IPS-20b (cell line): Measurements from ENCODE around the gene IQCB1.

Experiments
- H3K27ac ChIP-seq: one replicate; pipeline ENCODE4 v1.5.1; 2013; ENCODE audit warnings: low read length
- H3K27me3 ChIP-seq: 2 replicates; pipeline ENCODE4 v1.6.1; 2013; ENCODE audit warnings: mild to moderate bottlenecking, low read length, inconsistent platforms; ENCODE audit not compliant: insufficient read depth
- H3K36me3 ChIP-seq: 2 replicates; pipeline ENCODE4 v1.6.1; 2013; ENCODE audit warnings: low read depth, mild to moderate bottlenecking, inconsistent platforms, low read length, moderate library complexity; ENCODE audit not compliant: insufficient read depth
- H3K4me1 ChIP-seq: 2 replicates; pipeline ENCODE4 v1.6.1; 2013; ENCODE audit warnings: mild to moderate bottlenecking, control low read depth, inconsistent platforms, low read length, moderate library complexity; ENCODE audit not compliant: insufficient read depth
- H3K4me3 ChIP-seq: 2 replicates; pipeline ENCODE4 v1.5.1; 2013; ENCODE audit warnings: mild to moderate bottlenecking, low read length, inconsistent platforms
- H3K9ac ChIP-seq: 2 replicates; pipeline ENCODE4 v1.6.1; 2013; ENCODE audit warnings: low read depth, mild to moderate bottlenecking, inconsistent platforms, low read length, moderate library complexity
- H3K9me3 ChIP-seq: 2 replicates; pipeline ENCODE4 v1.6.1; 2013; ENCODE audit warnings: mild to moderate bottlenecking, low read depth, low read length, inconsistent platforms; ENCODE audit not compliant: insufficient read depth

IQCB1 gene

GRCh38 chr3:121844892-121845291 lies 10.0 kb upstream of the IQCB1 start:
- Histone ChIP-seq H3K9me3 (no peaks in the 10 kb centered on the region), H3K4me1 (no peaks in the 10 kb centered on the region), H3K4me3 (no peak overlapping the region), H3K36me3 (no peaks in the 10 kb centered on the region), H3K27ac (no peak overlapping the region), H3K27me3 (no peaks in the 10 kb centered on the region), H3K9ac (no peak overlapping the region)

GRCh38 chr3:121839962-121840361 lies 5.1 kb upstream of the IQCB1 start:
- H3K9me3 ChIP-seq: no peaks in the 10 kb centered on the region
- H3K9ac ChIP-seq: no peak overlapping the region
- no peak overlapping the region for H3K27ac ChIP-seq
- no peak overlapping the region for H3K4me3 ChIP-seq
- peaks cover 14% of the 10 kb centered on the region for H3K27me3 ChIP-seq
- H3K36me3 ChIP-seq: no peaks in the 10 kb centered on the region
- H3K4me1 ChIP-seq: no peaks in the 10 kb centered on the region

GRCh38 chr3:121836481-121836880 lies 1.6 kb upstream of the IQCB1 start:
- Histone ChIP-seq H3K4me1 (peaks cover 3% of the 10 kb centered on the region; the same call in 1 of the 2 replicates), H3K27ac (no peak overlapping the region), H3K9ac (no peak overlapping the region), H3K4me3 (no peak overlapping the region), H3K27me3 (peaks cover 14% of the 10 kb centered on the region), H3K36me3 (peaks cover 15% of the 10 kb centered on the region; the same call in 1 of the 2 replicates), H3K9me3 (no peaks in the 10 kb centered on the region)

- H3K27ac ChIP-seq: no peak overlapping the region
- H3K9me3 ChIP-seq: no peaks in the 10 kb centered on the region
- peaks cover 3% of the 10 kb centered on the region; the same call in 1 of the 2 replicates for H3K4me1 ChIP-seq
- H3K36me3 ChIP-seq: peaks cover 18% of the 10 kb centered on the region; the same call in 1 of the 2 replicates
- H3K27me3 ChIP-seq: peaks cover 14% of the 10 kb centered on the region
- H3K9ac ChIP-seq: peak overlapping the region; percentile 95; the same call in 1 of the 2 replicates
- peak overlapping the region; percentile 91; the same call in 1 of the 2 replicates for H3K4me3 ChIP-seq
Measured at GRCh38 chr3:121836064-121836463, 1.2 kb upstream of the IQCB1 start.

GRCh38 chr3:121835465-121835801 lies 573 bp upstream of the IQCB1 start:
- Histone ChIP-seq H3K4me3 (peak overlapping the region; percentile 91), H3K9ac (peak overlapping the region; percentile 95; the same call in 1 of the 2 replicates), H3K4me1 (peaks cover 3% of the 10 kb centered on the region; the same call in 1 of the 2 replicates), H3K27ac (no peak overlapping the region), H3K27me3 (peaks cover 14% of the 10 kb centered on the region), H3K9me3 (no peaks in the 10 kb centered on the region), H3K36me3 (peaks cover 18% of the 10 kb centered on the region; the same call in 1 of the 2 replicates)

- H3K9ac ChIP-seq: peak overlapping the region; percentile 95
- peak overlapping the region; percentile 91 for H3K4me3 ChIP-seq
- H3K9me3 ChIP-seq: no peaks in the 10 kb centered on the region
- peaks cover 3% of the 10 kb centered on the region; the same call in 1 of the 2 replicates for H3K4me1 ChIP-seq
- H3K27me3 ChIP-seq: peaks cover 14% of the 10 kb centered on the region
- H3K36me3 ChIP-seq: peaks cover 24% of the 10 kb centered on the region; the same call in 1 of the 2 replicates
- peak overlapping the region; percentile 40 for H3K27ac ChIP-seq
Measured at GRCh38 chr3:121834157-121834670, 646 bp downstream of the IQCB1 start.

GRCh38 chr3:121822973-121823372 lies 11.9 kb downstream of the IQCB1 start:
- H3K4me1 ChIP-seq: no peaks in the 10 kb centered on the region
- no peak overlapping the region for H3K4me3 ChIP-seq
- H3K27me3 ChIP-seq: no peaks in the 10 kb centered on the region
- H3K36me3 ChIP-seq: peaks cover 87% of the 10 kb centered on the region
- H3K9me3 ChIP-seq: peaks cover 10% of the 10 kb centered on the region
- no peak overlapping the region for H3K27ac ChIP-seq
- no peak overlapping the region for H3K9ac ChIP-seq

- Histone ChIP-seq H3K4me1 (no peaks in the 10 kb centered on the region), H3K27ac (no peak overlapping the region), H3K36me3 (peaks cover 83% of the 10 kb centered on the region), H3K9ac (no peak overlapping the region), H3K27me3 (no peaks in the 10 kb centered on the region), H3K4me3 (no peak overlapping the region), H3K9me3 (peaks cover 10% of the 10 kb centered on the region)
Measured at GRCh38 chr3:121821421-121822199, 13.2 kb downstream of the IQCB1 start.

- Histone ChIP-seq H3K4me3 (no peak overlapping the region), H3K4me1 (no peaks in the 10 kb centered on the region), H3K27ac (no peak overlapping the region), H3K36me3 (peaks cover 64% of the 10 kb centered on the region), H3K9ac (no peak overlapping the region), H3K27me3 (no peaks in the 10 kb centered on the region), H3K9me3 (peaks cover 10% of the 10 kb centered on the region)
Measured at GRCh38 chr3:121819236-121819635, 15.6 kb downstream of the IQCB1 start.

GRCh38 chr3:121818578-121818977 lies 16.3 kb downstream of the IQCB1 start:
- Histone ChIP-seq H3K27ac (no peak overlapping the region), H3K4me1 (no peaks in the 10 kb centered on the region), H3K9me3 (peaks cover 7% of the 10 kb centered on the region; the same call in 1 of the 2 replicates), H3K27me3 (no peaks in the 10 kb centered on the region), H3K36me3 (peaks cover 57% of the 10 kb centered on the region), H3K9ac (no peak overlapping the region), H3K4me3 (no peak overlapping the region)

- Histone ChIP-seq H3K27ac (no peak overlapping the region), H3K4me3 (no peak overlapping the region), H3K9me3 (no peaks in the 10 kb centered on the region), H3K9ac (no peak overlapping the region), H3K36me3 (peaks cover 50% of the 10 kb centered on the region), H3K4me1 (no peaks in the 10 kb centered on the region), H3K27me3 (no peaks in the 10 kb centered on the region)
Measured at GRCh38 chr3:121817753-121818152, 17.1 kb downstream of the IQCB1 start.

- Histone ChIP-seq H3K9me3 (no peaks in the 10 kb centered on the region), H3K4me1 (no peaks in the 10 kb centered on the region), H3K4me3 (no peak overlapping the region), H3K27ac (no peak overlapping the region), H3K36me3 (peaks cover 45% of the 10 kb centered on the region), H3K9ac (no peak overlapping the region), H3K27me3 (no peaks in the 10 kb centered on the region)
Measured at GRCh38 chr3:121809249-121809648, 25.6 kb downstream of the IQCB1 start.
